ENCODE data around the gene NMNAT2.

GRCh38 chr1:183365093-183365492 is 53.1 kb downstream of the NMNAT2 start:
- TF ChIP-seq GABPA (IDR thresholded peaks at IDR 0.05; ENCODE audit: low read depth) (no peak), FOS (IDR thresholded peaks at IDR 0.05; ENCODE audit: borderline replicate concordance, extremely low read depth, insufficient read length) (no peak), BCL3 (IDR thresholded peaks at IDR 0.05; ENCODE audit: borderline replicate concordance, insufficient read depth, low read depth, low read length, poor library complexity, severe bottlenecking) (no peak), RFX5 (IDR thresholded peaks at IDR 0.05; ENCODE audit: low read depth, low read length) (no peak), RAD21 (IDR thresholded peaks at IDR 0.05; ENCODE audit: insufficient read depth, low read depth, low read length) (no peak), RELA (IDR thresholded peaks at IDR 0.05; ENCODE audit: borderline replicate concordance, partially characterized antibody) (no peak)

Data from GM12878 (cell line).